Activated B cell treated with CpG ODN at 0.5 μM for 24 hours (primary cell): Measurements from ENCODE around the gene ALS2CL. TPM values are rescaled to one million over a fixed set of nuclear protein-coding genes. Genes with fewer than 3 reads are reported as not detected.

Experiments used
- ATAC-seq: fragments of 200-7000 bp; cut with Tn5 transposase; one replicate; pipeline ENCODE4 v1.10.0; 2021; ENCODE audit warnings: low read depth, mild to moderate bottlenecking, moderate library complexity
- CTCF ChIA-PET: fragments of 350-600 bp; sonication (Branson Sonifier 250); formaldehyde crosslinking; loops from one replicate; lab custom pipeline; 2021; ENCODE audit warnings: antibody characterized with exemption; lab: Charles Lee
- POLR2A ChIA-PET: fragments of 350-600 bp; sonication (Branson Sonifier 250); formaldehyde crosslinking; loops from one replicate; lab custom pipeline; 2021; ENCODE audit warnings: antibody characterized with exemption; lab: Charles Lee
- DNase-seq: peaks from one replicate; pipeline ENCODE4 v3.0.0; 2022
- H3K27ac Mint-ChIP-seq: one replicate; pipeline ENCODE4 v1.8.0; 2020; ENCODE audit warnings: mixed read lengths
- H3K27me3 Mint-ChIP-seq: one replicate; pipeline ENCODE4 v1.8.0; 2021; ENCODE audit warnings: mixed read lengths
- H3K36me3 Mint-ChIP-seq: one replicate; pipeline ENCODE4 v1.8.0; 2021; ENCODE audit warnings: low read depth, mixed read lengths
- H3K4me1 Mint-ChIP-seq: one replicate; pipeline ENCODE4 v1.8.0; 2021; ENCODE audit warnings: mixed read lengths
- H3K4me3 Mint-ChIP-seq: one replicate; pipeline ENCODE4 v1.8.0; 2020; ENCODE audit warnings: mild to moderate bottlenecking, mixed read lengths
- H3K9me3 Mint-ChIP-seq: one replicate; pipeline ENCODE4 v1.8.0; 2020; ENCODE audit warnings: mixed read lengths
- intact Hi-C: fragments of 100-400 bp; cut with micrococcal nuclease; formaldehyde crosslinking; loops from one replicate; pipeline ENCODE4 v1.15.1; 2024
- total RNA-seq: library from RNA; stranded (reverse); gene quantifications from 2 replicates; pipeline ENCODE4 v1.2.3, GENCODE V29; 2022
- TF ChIP-seq, protein P1 (sequence below): fragments of 200-600 bp; IDR thresholded peaks from one replicate; pipeline ENCODE4 v1.8.0; 2022; ENCODE audit warnings: antibody characterized with exemption, mild to moderate bottlenecking

The ALS2CL gene
- total RNA-seq, 1 donor from 2014 or later = 1.6 TPM

DNA sequence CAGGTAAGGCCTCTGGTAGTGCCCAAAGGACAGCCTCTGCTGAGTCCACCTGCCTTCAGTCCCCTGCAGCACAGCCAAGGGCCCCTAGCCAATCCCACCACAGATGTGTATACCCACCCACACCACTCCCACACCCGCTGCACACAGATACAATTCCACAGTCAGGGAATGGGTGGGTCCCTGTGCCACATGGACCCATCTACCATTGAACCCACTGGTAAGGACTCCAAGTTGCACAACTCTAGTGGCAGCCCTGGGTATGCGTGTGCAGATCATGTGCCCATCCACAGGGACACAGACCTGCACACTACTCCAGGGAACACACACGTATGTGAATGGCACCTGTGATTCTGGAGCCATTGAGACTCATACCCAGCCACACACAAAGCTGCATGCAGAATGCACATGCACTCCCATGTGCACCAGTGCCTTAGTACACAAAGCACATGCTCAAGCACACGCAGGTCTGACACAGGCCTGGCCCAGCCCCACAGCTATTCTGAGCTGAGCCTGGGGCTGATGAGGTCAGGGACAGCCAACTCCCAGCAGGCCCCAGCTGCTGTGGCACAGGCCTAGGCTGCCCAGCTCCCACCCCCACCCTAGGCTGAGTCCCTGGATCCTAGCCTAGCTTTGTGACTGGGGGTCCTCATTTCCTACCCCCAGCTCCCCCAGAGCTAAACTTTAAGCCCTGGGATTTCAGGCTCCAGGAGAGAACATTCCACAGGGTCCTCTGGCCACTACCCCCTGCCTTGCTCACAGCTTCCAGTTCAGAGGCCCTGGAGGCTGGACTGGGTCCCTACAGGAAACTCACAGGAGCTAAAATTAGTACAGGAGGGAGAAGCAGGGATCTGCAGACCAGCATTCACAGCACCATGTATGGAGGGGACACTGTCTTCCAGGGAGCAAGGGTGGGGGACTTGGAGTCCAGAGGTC lies 2.7 kb upstream of the ALS2CL start:
- ChIA-PET POLR2A (no interaction called here), CTCF (interaction anchor here (1.0 to 1.4 kb wide), 2 partner anchors 33 to 208 kb away, joined by 3 read pairs; no protein-coding TSS in a partner anchor)
- intact Hi-C loops = loop anchor here (2.0 kb wide), 1 partner anchor 207 kb away; no protein-coding TSS in a partner anchor
- Mint-ChIP-seq H3K36me3 (no peaks in the 10 kb centered on the region), H3K9me3 (no peaks in the 10 kb centered on the region), H3K27ac (no peak overlapping the region), H3K4me3 (no peak overlapping the region), H3K27me3 (peaks cover 15% of the 10 kb centered on the region), H3K4me1 (peaks cover 32% of the 10 kb centered on the region)
- ATAC-seq (no peak), DNase-seq (no peak)
- TF ChIP-seq, protein P1, sequence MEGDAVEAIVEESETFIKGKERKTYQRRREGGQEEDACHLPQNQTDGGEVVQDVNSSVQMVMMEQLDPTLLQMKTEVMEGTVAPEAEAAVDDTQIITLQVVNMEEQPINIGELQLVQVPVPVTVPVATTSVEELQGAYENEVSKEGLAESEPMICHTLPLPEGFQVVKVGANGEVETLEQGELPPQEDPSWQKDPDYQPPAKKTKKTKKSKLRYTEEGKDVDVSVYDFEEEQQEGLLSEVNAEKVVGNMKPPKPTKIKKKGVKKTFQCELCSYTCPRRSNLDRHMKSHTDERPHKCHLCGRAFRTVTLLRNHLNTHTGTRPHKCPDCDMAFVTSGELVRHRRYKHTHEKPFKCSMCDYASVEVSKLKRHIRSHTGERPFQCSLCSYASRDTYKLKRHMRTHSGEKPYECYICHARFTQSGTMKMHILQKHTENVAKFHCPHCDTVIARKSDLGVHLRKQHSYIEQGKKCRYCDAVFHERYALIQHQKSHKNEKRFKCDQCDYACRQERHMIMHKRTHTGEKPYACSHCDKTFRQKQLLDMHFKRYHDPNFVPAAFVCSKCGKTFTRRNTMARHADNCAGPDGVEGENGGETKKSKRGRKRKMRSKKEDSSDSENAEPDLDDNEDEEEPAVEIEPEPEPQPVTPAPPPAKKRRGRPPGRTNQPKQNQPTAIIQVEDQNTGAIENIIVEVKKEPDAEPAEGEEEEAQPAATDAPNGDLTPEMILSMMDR = no peak

DNA sequence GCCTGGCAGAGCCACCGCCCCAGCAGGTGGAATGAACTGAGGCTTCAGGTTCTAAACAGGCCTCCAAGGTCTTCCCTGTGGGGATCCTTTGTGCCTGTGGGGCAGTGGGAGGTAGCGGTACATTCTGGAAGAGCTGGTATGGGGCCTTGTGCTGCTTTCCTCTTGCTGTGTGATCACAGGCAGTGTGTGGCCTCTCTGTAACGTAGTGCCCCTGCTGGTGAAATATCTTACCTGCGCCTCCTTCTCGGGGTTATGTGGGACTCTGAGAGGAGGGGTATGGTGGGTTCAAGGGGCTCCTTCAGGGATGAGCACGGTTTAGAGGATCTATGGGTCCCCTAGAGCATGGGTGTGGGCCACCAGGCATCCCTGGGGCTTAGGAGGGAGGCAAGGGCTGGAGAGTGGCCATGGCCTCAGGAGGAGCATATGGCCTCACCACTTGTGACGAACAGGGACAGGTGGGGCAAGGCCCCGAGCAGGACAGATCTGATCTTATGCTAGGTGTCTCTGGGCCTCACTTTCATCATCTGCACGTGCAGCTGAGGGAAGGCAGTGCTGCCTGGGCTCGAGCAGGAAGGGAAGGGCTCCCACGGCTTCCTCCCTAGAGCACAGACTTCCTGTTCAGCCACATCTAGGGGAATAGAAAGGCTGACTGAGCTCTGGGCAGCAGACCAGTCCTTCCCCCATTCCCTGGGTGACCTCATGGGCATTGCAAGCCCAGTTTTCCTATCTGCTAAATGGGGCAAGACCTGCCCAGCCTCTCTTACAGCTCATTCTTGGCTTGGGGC lies 1.9 kb upstream of the ALS2CL start:
- ATAC-seq (peak; percentile 19), DNase-seq (no peak)
- peaks cover 15% of the 10 kb centered on the region for H3K27me3 Mint-ChIP-seq
- POLR2A ChIA-PET = no interaction called here
- intact Hi-C loops = loop anchor here (2.0 kb wide), 1 partner anchor 207 kb away; no protein-coding TSS in a partner anchor
- no peaks in the 10 kb centered on the region for H3K36me3 Mint-ChIP-seq
- no peaks in the 10 kb centered on the region for H3K9me3 Mint-ChIP-seq
- CTCF ChIA-PET = interaction anchor here (1.0 to 1.4 kb wide), 2 partner anchors 32 to 207 kb away, joined by 3 read pairs; no protein-coding TSS in a partner anchor
- TF ChIP-seq, protein P1 = no peak
- peaks cover 32% of the 10 kb centered on the region for H3K4me1 Mint-ChIP-seq
- peak overlapping the region; percentile 50 for H3K4me3 Mint-ChIP-seq
- H3K27ac Mint-ChIP-seq = peak overlapping the region; percentile 50

DNA sequence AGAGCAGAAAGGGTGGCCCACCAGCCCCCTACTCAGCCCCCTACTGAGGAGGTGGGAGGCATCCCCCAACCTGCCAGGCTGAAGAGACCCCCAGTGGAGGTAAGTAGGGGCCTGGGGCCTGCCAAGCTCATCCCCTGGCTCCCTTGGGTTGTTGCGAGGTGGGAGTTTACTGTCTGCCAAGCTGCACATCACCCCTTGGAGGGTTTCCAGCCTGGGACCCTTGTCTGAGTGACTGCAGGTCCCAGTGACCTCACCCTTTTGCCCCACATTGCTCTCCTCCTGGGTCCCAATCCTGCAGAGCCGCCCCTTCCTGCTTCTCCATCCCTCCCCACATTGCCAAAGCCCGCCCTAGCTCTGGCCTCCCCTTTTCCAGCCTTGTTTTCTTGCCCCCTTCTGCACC lies 1.0 kb upstream of the ALS2CL start:
- Mint-ChIP-seq H3K4me3 (no peak overlapping the region), H3K36me3 (no peaks in the 10 kb centered on the region), H3K9me3 (no peaks in the 10 kb centered on the region), H3K27me3 (peaks cover 18% of the 10 kb centered on the region), H3K4me1 (peaks cover 32% of the 10 kb centered on the region), H3K27ac (peak overlapping the region; percentile 53)
- TF ChIP-seq, protein P1 = no peak
- ChIA-PET POLR2A (no interaction called here), CTCF (no interaction called here)
- intact Hi-C loops = loop anchor here (2.0 kb wide), 1 partner anchor 206 kb away; no protein-coding TSS in a partner anchor
- DNase-seq = no peak
- ATAC-seq = no peak

DNA sequence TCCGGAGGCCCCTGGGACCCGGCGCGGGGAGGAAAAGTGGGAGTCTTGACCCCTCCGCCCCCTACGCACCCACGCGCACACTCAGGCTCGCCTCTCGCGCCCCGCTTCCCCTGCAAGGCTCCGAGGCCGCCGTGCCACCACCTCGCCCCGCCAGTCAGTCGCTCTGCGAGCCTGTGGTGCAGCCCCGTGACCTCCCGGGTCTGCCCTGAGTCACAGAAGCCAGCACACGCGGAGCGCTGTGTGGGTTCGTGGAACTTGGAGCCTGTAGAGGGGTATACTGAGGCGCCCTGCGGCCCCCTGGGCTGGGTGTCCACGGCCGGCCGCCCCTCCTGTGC lies 380 bp upstream of the ALS2CL start:
- H3K9me3 Mint-ChIP-seq = no peaks in the 10 kb centered on the region
- no peaks in the 10 kb centered on the region for H3K36me3 Mint-ChIP-seq
- peak; percentile 68 for ATAC-seq
- TF ChIP-seq, protein P1 = no peak
- H3K4me1 Mint-ChIP-seq = peaks cover 32% of the 10 kb centered on the region
- DNase-seq = no peak
- peak overlapping the region; percentile 63 for H3K4me3 Mint-ChIP-seq
- POLR2A ChIA-PET = interaction anchor here (0.6 kb wide), 1 partner anchor 754 kb away, joined by 3 read pairs; no protein-coding TSS in a partner anchor
- H3K27ac Mint-ChIP-seq = no peak overlapping the region
- peaks cover 20% of the 10 kb centered on the region for H3K27me3 Mint-ChIP-seq
- intact Hi-C loops = loop anchor here (2.0 kb wide), 1 partner anchor 205 kb away; no protein-coding TSS in a partner anchor
- CTCF ChIA-PET = no interaction called here
